Smooth muscle cell (in vitro differentiated cells): ENCODE measurements around the gene CNTROB. TPM values are rescaled to one million over a fixed set of nuclear protein-coding genes. Genes with fewer than 3 reads are reported as not detected.

Experiments
- DNase-seq: peaks from one replicate; lab custom pipeline; 2025; ENCODE audit not compliant: unreplicated experiment; lab: John Stamatoyannopoulos, UW
- H2AFZ ChIP-seq: fragments of 200-600 bp; sonication (generic); 2 replicates; pipeline ENCODE4 v1.6.0; 2016; ENCODE audit warnings: antibody characterized with exemption, low read depth, mild to moderate bottlenecking
- H3F3A ChIP-seq: fragments of 200-600 bp; sonication (generic); 2 replicates; pipeline ENCODE4 v1.6.0; 2017; ENCODE audit warnings: antibody characterized with exemption, low read depth
- H3K27ac ChIP-seq: fragments of 200-600 bp; sonication (generic); 2 replicates; pipeline ENCODE4 v1.5.1; 2016; ENCODE audit warnings: low read depth, mild to moderate bottlenecking
- H3K27me3 ChIP-seq: fragments of 200-600 bp; sonication (generic); 2 replicates; pipeline ENCODE4 v1.6.1; 2016; ENCODE audit warnings: low read depth, mild to moderate bottlenecking
- H3K36me3 ChIP-seq: fragments of 200-600 bp; sonication (generic); 2 replicates; pipeline ENCODE4 v1.5.1; 2016; ENCODE audit warnings: low read depth
- H3K4me1 ChIP-seq: fragments of 200-600 bp; sonication (generic); 2 replicates; pipeline ENCODE4 v1.5.1; 2016; ENCODE audit warnings: low read depth
- H3K4me2 ChIP-seq: fragments of 200-600 bp; sonication (generic); 2 replicates; pipeline ENCODE4 v1.6.0; 2016; ENCODE audit warnings: mild to moderate bottlenecking
- H3K4me3 ChIP-seq: fragments of 200-600 bp; sonication (generic); 2 replicates; pipeline ENCODE4 v1.5.1; 2016; ENCODE audit warnings: mild to moderate bottlenecking
- H3K79me2 ChIP-seq: fragments of 200-600 bp; sonication (generic); 2 replicates; pipeline ENCODE4 v1.6.0; 2016; ENCODE audit warnings: low read depth, mild to moderate bottlenecking
- H3K9ac ChIP-seq: fragments of 200-600 bp; sonication (generic); 2 replicates; pipeline ENCODE4 v1.6.0; 2016; ENCODE audit warnings: low read depth
- H3K9me3 ChIP-seq: fragments of 200-600 bp; sonication (generic); replicated peaks from 2 replicates; pipeline ENCODE4 v1.5.1; 2016; ENCODE audit warnings: low read depth
- H4K20me1 ChIP-seq: fragments of 200-600 bp; sonication (generic); 2 replicates; pipeline ENCODE4 v1.6.0; 2016; ENCODE audit warnings: low read depth
- CTCF ChIP-seq: fragments of 200-600 bp; sonication (generic); IDR thresholded peaks from 2 replicates; pipeline ENCODE4 v1.5.1; 2017; ENCODE audit warnings: borderline replicate concordance, mild to moderate bottlenecking, antibody characterized with exemption; ENCODE audit not compliant: insufficient read depth, poor library complexity, severe bottlenecking
- WGBS: methylation state at CpG from one replicate; pipeline ENCODE4 v1.1.7; 2016; ENCODE audit warnings: low lambda C conversion rate; 5-methylcytosine and 5-hydroxymethylcytosine counted together
- polyA plus RNA-seq: library from polyadenylated mRNA; unstranded; fragments of >200 nt; fragmentation: Nextera tagmentation; extraction: Ambion mirVana; gene quantifications from 2 replicates; pipeline ENCODE4 v1.2.1, GENCODE V29; 2016
- total RNA-seq: library from RNA; depleted of rRNA; stranded (reverse); fragments of >200 nt; gene quantifications from 2 replicates; pipeline ENCODE4 v1.2.3, GENCODE V29; 2014

Gene CNTROB
- total and polyA plus RNA-seq, 2 experiments from 2014 or later = 11.1 to 20.6 TPM

DNA sequence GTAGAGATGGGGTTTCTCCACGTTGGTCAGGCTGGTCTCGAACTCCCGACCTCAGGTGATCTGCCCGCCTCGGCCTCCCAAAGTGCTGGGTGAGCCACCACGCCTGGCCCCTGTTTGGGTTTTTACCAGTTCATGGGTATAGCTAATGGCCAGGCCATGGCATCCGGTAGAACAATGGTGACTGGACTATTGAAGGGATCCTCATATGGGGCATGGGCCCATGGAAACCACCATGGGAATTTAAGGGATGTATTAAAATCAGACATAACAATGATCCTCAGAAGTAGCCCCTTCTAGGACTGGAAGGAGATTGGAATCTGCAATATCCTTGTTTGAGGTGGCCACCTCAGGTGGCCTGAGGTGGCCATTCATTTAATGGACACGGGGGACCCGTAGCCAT, 52.9 kb downstream of the CNTROB start:
- Histone ChIP-seq H3K9ac (no peak overlapping the region), H3K27me3 (no peaks in the 10 kb centered on the region), H3K4me1 (peaks cover 4% of the 10 kb centered on the region), H3K4me2 (no peak overlapping the region), H3K79me2 (no peaks in the 10 kb centered on the region), H2AFZ (no peak overlapping the region), H4K20me1 (no peaks in the 10 kb centered on the region), H3K4me3 (no peak overlapping the region), H3K27ac (no peak overlapping the region), H3K9me3 (no peaks in the 10 kb centered on the region), H3F3A (no peaks in the 10 kb centered on the region), H3K36me3 (no peaks in the 10 kb centered on the region)
- no peak for DNase-seq
- 90% methylated on average over 9 of the region's 9 CpGs for WGBS
- TF ChIP-seq CTCF = no peak

GRCh38 chr17:7987112-7987893, 55.3 kb downstream of the CNTROB start:
- DNase-seq = no peak
- H3K27ac ChIP-seq = no peak overlapping the region

GRCh38 chr17:7988750-7989178, 56.8 kb downstream of the CNTROB start:
- Histone ChIP-seq H3K4me2 (no peak overlapping the region), H3F3A (no peaks in the 10 kb centered on the region), H3K9ac (no peak overlapping the region), H3K79me2 (no peaks in the 10 kb centered on the region), H4K20me1 (no peaks in the 10 kb centered on the region), H3K4me1 (no peaks in the 10 kb centered on the region), H3K36me3 (no peaks in the 10 kb centered on the region), H3K9me3 (no peaks in the 10 kb centered on the region), H3K27ac (no peak overlapping the region), H3K4me3 (no peak overlapping the region), H2AFZ (no peak overlapping the region), H3K27me3 (no peaks in the 10 kb centered on the region)
- no peak for DNase-seq
- WGBS = 29% methylated on average over 5 of the region's 5 CpGs
- peak; percentile 67 for TF ChIP-seq CTCF

More at GRCh38 chr17:7987112-7987893, 55.3 kb downstream of the CNTROB start:
- Histone ChIP-seq H3K9ac (no peak overlapping the region), H2AFZ (no peak overlapping the region), H3K4me3 (no peak overlapping the region), H3K4me2 (no peak overlapping the region), H3K27me3 (no peaks in the 10 kb centered on the region), H3K4me1 (peaks cover 4% of the 10 kb centered on the region), H3K79me2 (no peaks in the 10 kb centered on the region), H3K36me3 (no peaks in the 10 kb centered on the region), H4K20me1 (no peaks in the 10 kb centered on the region), H3K9me3 (no peaks in the 10 kb centered on the region), H3F3A (no peaks in the 10 kb centered on the region)
- no peak for TF ChIP-seq CTCF
- 69% methylated on average over 12 of the region's 12 CpGs for WGBS
